ENCODE results near the gene SUPT4H1.
"Not testable (repeated sequence)": the region's sequence is repeated elsewhere in the genome, so short reads cannot be mapped to it uniquely, and the experiment has no call there.

Gene SUPT4H1

DNA sequence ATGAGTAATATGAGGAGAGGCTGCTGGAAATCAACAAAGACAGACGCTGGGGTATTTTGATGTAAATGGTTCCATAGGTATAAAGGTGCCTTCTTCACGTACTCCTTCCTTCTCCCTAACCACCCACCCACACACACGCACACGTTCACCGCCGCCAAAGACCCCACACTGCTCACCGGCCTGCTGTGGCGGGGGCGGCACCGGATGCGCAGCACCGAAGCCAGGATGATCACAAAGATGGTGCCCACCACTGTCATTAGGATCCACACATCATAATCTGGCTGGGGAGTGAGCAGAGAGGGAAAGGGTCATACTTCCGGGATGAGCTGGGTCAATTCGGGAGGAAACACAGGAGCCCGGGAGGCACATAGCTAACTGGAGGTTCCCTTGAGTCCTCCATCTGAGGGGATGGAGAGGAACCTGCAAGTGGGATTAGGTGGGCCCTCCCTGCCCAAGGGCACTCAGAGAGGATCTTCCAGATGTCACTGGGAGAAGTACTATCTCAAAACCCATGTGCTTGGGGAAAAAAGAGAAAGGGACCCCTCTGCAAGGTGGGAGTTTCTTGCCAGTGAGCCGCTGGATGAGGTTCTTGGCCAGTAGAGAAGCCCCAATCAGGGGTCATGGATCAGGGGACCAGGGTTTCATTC, 10.5 kb upstream of the SUPT4H1 start:
- no peak for DNase-seq

DNA sequence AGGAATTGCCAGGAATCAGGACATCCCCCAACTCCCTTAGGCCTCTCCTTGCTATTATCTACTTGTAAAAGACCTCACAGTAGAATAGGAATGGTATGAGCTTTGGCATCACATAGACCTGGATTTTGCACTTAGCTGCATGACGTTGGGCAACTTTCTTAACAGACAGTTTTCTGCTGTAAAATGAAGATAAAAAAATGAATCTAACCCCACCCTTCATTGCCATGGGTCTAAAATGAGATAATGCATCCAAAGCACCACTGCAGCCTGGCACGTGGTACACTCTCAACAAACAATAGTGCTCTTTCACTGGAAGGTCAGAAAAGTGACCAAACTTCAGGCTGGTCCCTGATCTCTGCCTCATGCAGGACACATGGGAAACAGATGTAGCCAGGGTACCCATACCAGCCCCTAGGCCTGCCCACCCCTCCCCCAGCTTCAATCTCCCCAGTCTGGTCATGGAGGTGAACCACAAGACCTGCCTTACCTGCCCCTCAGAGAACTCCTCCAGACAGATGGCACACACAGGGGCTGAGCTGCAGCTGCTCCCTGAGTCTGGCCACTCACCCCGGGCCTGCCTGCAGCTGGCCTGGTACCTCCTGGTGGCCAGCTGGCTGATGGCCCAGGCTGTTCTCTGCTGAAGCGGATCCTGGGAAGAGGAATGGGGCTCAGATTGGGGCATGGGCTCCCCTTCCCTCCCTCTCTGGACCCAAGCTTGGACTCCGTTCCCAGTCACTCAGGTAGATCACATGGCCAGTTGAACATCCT, 8.5 kb upstream of the SUPT4H1 start:
- no peak for DNase-seq

DNA sequence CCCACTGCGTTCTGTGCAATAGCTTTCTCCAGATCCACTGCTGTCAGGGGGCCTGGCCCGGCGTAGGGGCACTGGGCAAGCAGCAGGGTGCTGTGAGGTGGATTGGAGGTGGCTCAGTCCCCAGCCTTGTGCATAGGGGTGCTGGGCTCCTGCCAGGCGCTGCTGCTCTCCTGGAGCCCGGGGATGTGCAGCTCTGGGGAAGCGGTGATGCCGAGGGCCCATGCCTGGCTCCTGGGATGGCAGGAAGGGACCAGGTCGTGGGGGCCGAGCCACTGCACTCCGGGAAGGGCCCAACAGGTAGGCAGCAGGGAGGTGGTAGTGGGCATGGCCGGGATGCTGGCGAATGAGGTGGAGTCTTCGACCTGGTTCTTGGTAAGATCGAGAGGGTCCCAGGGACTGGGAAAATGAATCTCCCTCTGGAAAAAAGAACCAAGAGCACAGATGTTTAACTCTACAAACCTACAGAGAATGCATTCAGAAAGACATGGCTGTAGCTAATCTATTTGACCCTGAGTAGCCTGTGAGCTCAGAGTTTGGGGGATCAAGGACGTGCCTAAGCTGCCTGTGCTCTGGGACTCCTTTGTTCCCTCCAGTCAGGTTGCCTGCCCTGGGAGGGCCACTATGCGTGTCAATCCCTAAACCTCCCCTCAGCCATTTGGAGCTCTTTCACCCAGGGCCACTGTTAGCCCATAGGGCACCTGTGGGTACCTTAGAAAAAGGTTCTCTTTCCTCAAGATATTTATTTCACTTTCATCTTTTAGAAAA, 6.6 kb upstream of the SUPT4H1 start:
- no peak for DNase-seq

DNA sequence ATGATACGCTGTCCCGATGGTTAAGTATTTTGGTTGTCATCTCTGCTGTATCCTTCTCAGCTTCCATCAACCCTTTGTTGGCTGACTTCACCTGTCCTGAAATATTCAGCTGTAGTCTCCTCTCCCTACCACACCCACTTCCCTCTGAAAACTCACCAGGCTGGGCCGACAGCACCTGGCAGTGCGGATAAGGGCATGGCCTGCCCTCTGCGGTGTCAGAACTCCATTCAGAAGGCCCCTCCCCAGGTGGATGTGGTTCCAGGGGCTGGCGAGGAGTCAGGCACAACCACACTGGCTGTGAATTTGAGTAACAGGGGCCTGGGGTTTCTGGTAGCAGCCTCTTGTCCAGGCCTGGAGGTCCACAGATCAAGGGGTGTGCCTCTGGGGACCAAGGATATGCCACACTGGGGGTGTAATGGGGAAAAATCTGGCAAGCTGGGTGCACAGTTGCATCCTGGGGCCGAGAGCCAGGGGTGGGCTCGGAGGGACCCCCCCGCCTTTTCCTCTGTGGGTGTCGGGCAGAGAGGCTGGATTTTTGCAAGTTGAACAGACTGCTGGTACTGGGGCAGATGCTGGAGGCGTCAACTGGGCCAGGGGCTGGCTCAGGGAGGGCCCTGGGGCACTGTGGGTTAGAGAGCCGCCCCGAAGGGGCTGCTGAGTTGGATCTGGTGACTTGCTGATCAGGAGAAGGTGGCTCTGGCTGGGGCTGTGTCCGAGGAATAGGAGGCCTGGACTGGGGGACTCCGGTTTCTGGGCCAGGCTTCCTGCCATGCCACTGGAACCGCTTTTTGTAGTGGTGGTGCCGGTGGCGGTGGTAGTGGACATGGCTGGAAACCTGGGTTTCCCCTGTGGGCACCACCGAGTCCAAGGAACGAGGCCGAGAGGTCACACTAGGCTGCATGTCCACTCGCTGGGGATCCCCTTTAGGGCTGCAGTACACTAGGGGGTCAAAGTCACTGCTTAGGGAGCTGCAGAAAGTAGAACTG, 5.6 kb upstream of the SUPT4H1 start:
- no peak for DNase-seq

DNA sequence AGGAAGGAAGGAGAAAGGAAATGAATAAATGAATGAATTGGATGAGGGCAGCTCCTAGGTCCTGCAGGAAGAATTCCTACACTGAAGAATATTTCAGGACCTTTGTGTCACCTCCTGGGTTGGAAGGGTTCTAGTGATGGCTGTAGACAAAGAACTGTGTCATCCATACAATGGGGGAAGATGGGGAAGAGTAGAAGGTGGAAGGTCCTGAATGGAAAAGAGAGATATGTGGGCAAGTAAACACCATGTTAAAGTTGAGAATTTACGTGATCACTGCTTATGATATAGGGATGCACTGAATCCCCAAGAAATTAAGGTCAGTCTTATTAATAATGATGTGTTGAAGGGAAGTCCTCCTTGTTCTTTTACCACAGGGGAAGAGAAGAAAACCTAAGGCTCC, 4.2 kb upstream of the SUPT4H1 start:
- no peak for DNase-seq

DNA sequence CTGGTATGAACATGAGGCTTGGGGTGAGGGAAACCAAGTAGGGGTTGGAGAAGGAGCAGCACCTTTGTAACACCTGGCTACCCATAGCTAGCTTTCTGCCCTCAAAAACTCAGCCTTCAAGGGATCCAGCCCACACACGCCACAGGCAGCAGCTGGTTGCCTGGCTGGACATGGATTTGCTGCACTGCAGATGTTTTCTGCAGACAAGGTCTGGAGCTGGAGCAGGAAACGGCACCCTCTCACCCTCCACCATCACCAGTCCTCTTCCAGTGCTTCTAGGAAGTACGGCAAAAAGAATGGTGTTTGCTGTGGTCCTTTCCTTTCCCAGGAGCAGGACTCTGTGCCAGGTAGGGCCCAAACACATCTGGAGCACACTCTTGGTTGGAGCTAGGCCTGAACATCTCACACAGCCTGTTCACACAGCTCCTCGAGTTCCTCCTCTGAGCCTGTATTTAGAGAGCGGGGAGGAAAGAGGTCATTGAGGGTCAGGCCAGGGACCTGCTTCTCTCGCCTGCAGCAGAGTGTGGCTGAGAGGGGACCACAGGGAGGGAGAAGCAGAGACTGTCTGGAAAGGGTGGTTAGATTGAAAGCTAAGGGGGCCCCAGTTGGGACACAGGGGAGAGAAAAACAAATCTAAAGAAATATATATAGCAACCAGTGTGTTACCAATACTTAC, 2.7 kb upstream of the SUPT4H1 start:
- no peak for DNase-seq

DNA sequence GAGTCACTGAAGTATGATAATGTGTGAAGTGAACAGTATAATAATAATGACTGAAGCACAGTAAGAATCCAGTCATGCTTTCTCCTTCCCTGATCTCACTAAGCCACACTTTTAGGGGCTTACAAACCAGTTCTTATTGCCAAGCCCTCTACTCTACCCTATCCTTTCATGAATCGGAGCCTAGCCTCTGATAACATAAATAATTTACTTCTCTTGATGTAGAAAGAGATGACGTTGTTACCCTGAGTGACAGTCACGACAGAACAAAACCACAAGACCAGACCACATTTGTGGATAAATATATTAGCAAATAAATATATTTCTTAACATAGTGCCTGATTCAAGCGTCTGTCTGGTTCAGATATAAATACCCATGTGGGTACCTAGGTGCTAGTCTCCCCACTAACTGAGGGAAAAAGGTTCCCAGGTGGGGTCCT, 1.4 kb upstream of the SUPT4H1 start:
- DNase-seq = no peak

DNA sequence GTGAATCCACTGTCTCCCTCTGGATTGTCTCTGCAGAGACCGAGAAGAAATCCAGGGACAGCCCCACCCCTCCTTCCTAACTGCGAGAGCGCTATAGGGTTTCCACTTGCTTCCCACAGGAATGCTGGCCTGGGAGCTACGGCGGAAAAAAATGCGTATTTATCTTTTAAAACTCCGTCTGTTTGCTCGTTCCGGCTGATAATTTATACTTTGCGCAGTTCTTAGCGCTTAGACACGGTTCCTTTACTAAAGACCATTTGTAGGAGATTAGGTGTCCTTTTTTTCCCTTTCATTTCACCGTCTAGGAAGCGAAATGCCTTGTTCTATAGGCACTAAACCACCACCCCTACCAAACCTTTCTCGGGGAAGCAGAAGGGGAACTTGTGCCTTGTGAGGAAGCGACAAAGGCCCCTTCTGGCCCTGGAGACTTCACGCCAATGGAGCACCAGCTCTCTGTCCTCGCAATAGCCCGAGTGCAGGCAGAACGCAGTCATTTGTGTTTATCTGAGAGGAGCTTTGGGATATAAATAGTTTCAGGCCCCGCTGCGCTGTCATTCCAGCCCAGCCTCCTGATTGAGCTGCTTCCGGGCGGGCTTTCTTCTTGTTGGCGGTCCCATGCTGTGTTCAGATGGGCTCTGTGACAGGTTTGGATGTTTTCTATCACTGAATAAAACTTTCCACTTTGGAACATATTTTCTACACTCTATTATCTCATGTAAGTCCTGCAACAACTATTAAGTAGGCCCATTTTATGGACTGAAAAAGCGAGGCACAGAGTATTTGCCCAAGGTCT, 791 bp upstream of the SUPT4H1 start:
- peak in 1 of 5 donors; percentile 32 for DNase-seq

DNA sequence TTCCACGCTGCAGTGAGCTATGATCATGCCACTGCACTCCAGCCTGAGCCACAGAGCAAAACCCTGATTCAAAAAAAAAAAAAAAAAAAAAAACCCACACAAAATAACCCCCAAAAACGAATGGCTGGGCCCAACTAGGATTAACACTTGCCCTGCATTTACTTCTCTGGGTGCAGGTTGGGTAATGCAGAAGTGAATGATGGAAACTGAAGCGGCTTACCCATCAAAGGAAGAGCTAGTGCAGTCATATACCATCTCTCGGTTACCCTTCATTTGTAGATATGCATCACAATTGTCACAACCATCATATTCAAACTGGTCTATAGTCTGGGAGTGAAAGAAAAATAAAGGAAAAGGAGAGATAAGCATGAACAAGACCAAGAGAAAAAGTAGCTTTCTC, 819 bp downstream of the SUPT4H1 start:
- DNase-seq = no peak

DNA sequence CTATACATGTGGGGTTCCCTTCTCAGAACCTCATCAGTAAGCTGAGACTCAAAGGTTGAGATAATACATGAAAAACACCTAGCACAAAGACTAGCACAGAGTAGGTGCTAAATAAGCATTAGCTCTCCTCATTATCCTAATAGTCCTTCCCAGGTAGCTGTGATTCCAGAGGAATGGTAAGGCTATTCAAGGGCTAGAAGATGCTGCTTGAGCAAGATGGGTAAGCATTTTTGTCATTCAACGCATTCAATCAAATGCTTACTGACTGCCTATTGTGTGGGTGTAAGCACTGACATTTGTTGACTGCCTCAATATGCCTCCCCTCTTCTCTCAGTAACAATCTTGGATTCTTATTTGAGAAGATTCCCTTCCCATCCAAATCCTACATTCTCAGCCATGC, 4.0 kb downstream of the SUPT4H1 start:
- no peak for DNase-seq

DNA sequence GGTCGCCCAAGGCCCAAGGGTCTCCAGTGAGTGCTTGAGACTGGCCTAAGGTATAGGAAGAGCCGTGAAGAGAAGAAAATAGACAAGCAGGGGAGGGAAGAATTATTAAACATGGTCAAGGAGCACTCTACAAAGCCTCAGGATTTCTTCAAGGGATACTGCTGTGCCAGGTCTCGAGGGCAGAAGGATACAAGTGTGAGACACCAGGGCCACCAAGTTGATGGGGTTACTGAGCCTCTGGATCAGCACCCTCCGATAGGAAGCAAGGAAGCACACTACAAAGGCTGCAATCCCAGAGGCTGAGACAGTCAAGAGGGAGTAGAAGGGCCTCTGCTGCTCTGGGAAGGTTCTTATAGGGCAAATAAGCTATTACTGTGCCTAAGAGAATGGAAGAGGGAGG, 6.5 kb downstream of the SUPT4H1 start:
- DNase-seq = no peak

DNA sequence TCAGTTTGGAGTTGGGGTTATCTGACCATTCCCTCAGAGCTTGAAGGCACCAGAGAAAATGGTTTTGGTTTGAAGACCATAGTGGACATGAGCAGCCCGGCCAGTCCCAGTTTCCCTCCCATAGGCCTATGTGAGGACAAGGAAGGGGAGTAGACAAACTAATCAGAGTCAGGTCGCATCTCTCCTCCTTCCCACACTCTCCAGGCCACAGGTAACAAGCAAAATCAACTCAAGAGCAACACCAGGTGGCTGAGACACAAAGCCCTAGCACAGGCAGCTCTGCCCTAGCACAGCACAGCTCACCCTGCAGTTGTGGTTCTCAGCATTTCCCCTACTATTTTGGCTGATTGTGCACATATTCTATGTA, 7.2 kb downstream of the SUPT4H1 start:
- peak in 4 of 5 donors; percentile 55 to 86 (median 60) for DNase-seq

DNA sequence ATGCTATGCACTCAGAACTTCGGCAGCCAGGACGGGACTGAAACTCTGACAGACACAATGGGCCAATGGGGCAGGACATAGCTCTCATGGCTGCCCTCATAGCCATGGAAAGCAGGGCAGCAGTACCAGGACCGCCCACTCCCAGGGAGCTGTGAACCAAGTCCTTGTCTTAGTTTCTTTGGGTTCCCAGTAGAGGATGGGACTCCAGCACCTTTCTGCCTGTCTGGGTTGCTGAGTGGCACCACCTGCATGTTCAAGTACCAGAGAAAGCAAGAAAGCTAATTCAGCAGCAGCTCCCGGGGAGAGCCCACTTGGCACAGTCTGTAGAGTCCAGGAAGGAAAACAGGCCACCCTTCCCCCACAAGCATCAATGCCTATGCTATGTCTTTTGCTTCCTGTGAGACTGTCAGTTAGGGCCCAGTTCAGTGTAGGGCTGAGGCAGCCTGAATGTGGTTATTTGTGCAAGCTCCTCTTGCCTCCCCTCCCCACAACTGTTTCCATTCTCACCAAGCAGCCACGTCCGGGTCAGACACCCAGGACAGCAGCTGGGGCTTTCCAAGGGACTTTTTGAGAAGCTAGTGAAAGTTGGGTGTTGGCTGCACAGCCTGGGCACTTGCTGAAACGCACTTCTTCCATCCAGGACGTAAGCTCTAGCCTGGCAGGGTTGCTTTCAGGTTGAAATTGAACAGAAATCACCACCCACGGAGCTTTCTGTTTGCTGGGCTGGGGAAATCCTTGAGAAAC, 7.8 kb downstream of the SUPT4H1 start:
- DNase-seq = peak; percentile 77 to 98 (median 82)

DNA sequence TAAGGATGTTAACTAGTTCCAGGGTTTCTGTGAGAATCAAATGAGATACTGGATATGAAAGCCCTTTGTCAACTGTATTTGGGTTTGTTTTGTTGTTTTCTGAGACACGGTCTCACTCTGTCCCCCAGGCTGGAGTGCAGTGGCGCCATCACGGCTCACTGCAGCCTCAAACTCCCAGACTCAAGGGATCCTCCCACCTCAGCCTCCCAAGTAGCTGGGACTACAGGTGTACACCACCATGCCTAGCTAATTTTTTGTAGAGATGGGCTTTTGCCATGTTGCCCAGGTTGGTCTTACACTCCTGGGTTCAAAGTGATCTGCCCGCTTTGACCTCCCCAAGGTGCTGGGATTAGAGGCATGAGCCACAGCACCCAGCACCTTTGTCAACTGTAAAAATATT, 8.9 kb downstream of the SUPT4H1 start:
- no peak for DNase-seq

DNA sequence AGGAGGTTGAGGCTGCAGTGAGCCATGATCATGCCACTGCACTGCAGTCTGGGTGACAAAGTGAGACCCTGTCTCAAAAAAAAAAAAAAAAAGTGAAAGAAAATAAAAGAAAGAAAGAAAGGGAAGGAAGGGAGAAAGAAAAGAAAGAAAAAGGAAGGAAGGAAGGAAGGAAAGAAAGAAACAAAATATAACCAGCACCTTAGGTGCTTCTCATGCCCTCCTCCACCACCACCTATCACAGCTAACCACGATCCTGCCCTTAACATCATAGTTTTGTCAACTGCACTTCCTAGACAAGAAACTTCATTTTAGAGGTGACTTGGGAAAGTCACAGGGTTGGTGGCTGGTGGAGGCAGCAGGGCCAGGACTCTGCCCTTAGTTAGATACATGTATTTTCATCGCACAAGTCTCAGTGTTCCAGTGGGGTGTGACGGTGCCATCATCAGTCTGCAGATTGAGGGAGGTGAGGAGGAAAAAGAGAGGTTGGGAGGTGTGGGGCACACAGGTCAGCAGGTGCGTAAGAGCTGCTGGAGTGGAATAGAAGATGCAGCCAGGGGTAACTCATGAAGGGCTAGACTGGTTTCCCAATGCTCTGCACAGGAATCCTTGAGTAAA, 10.0 kb downstream of the SUPT4H1 start:
- DNase-seq = no peak

DNA sequence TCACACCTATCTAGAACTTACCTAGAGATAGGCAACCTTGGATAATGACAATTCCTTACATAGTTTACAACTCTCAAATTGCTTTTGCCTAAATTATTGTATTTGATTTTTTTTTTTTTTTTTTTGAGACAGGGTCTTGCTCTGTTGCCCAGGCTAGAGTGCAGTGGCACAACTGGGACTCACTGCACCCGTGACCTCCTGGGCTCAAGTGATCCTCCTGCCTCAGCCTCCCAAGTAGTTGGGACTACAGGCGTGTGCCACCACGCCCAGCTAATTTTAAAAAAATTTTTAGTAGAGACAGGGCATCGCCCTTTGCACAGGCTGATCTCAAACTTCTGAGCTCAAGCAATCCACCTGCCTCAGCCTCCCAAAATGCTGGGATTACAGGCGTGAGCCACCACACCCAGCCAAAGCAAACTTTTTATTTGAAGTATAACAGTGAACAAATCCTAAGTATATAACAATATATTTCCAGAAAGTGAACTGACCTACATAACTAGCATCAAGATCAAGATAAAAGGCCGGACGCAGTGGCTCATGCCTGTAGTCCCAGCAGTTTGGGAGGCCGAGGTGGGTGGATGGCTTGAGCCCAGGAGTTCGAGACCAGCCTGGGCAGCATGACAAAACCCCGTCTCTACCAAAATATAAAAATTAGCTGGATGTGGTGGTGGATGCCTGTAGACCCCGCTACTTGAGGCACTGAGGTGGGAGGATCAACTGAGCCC, 10.7 kb downstream of the SUPT4H1 start:
- not testable (repeated sequence) for DNase-seq

DNA sequence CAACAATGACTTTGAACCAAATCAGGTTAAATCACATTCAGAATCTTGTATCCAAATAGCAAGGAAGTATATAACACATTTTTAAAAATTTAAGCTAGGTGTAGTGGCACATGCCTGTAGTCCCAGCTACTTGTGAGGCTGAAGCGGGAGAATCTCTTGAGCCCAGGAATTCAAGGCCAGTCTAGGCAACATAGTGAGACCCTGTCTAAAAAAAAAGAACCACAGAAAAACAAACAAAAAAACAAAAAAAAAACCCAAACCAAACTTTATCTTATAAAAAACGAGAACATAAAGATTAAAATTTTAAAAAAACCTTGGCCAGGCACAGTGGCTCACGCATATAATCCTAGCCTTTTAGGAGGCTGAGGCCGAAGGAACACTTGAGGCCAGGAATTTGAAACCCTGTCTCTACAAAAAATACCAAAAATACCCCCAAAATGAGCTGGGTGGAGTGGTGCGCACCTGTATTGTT, 11.6 kb downstream of the SUPT4H1 start:
- DNase-seq = no peak

DNA sequence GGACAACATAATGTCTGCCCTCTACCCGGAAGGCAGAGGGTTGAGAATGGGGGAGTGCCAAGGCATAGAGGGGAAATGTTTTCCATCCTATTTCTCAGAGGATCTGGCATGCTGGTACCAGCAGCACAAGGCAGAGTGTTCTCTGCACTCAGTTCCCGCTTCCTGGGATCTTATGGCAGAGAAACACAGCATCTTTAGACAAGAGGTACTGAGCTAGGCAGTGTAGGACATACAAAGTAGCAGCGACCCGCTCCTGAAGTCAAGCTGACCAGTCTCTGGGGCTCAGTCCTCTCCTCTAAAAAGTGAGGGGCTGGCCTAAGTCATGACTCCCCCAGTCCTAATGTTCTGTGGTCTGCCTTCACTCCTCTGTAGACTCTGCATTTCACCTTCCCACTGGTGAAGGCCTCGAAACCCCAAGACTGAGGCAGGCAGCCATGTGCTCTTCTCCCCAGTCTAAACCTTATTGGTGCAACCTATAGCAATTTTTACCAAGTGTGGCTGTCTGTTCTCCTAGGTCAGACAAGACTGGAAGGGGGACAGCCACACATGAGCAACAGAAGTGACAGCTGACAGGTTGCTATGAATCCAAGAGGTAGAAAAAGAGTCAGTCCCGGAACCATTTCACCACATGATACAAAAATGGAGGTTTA, 12.1 kb downstream of the SUPT4H1 start:
- peak in 1 of 5 donors; percentile 67 for DNase-seq

Measured in T-helper 1 cell (primary cell).